ENCODE data around the gene TRMT5. TPM values are rescaled to one million over a fixed set of nuclear protein-coding genes. Genes with fewer than 3 reads are reported as not detected.

Gene TRMT5
- total RNA-seq, 1 donor from 2014 or later = 16.3 TPM

DNA sequence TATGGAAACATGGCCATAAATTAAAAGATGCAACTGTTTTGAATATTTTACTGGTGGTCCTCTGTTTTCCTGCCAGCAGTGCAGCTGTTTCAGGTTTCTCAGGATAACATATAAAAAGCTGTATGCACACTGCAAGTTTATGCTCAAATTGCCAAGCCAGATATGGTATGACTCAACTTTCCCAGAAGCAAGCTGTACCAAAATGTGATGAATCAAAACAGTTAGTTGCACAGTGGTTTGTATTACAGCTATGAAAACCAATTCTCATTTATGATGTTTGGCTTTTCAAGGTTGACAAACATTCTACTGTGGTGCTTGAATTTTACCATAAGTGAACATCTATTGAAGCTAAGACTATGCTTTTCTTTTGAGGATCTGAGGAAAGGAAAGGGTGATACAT, 15.5 kb downstream of the TRMT5 start:
- DNase-seq (ENCODE audit: low spot score) = no peak

DNA sequence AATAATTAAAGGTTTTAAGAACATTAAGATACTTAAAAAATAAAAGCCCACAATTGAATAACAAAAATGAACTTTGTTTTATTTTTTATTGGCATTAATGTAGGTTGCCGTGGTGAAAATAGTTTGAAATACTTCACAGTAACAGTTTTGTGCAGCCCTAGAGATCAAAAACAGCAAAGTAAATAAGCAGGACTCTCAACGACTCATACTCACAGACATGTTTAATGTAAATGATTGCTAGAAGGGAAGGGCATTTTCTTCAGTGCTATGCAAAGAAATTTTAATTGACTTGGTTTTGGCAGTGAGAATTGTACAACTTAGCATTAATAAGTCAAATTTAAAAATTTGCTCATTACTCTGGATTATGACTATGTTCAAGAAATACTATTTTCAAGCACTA, 16.0 kb downstream of the TRMT5 start:
- no peak for DNase-seq (ENCODE audit: low spot score)

DNA sequence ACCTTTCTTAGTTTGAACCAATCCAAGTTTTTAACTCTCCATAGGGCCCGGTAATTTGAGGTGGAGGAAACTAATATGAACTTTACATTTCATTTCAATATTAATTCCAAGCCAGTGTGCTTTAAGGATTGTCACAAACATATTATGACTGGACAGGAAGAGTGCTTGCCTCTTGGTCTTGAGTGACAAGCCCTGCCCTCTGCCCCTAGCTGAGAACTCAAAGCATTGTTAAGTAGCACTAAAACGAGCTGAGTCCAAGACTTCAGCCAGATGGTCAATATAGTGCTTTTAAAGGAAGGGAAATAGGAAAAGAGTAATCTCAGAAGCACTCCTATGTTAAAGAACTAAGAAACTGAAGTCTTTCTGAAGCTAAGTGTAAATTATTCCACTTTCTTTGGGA, 17.1 kb downstream of the TRMT5 start:
- no peak for DNase-seq (ENCODE audit: low spot score)

GRCh38 chr14:60958146-60958545, 22.7 kb downstream of the TRMT5 start:
- DNase-seq (ENCODE audit: low spot score) = no peak

DNA sequence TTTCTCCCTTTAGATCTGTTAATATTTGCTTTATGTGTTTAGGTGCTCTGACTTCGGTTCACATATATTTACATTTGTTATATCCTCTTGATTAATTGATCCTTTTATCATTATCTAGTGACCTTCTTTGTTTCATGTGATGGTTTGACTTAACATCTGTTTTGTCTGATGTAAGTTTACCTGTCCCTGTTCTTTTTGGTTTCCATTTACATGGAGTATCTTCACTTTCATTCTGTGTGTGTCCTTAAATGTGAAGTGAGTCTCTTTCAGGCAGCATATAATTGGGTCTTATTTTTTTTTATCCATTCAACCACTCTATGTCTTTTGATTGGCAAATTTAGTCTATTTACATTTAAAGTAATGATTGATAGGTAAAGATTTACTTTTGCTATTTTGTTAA, 24.2 kb downstream of the TRMT5 start:
- no peak for DNase-seq (ENCODE audit: low spot score)

GRCh38 chr14:60956202-60956601, 24.7 kb downstream of the TRMT5 start:
- DNase-seq (ENCODE audit: low spot score) = no peak

GRCh38 chr14:60951776-60952435, 29.0 kb downstream of the TRMT5 start:
- DNase-seq (ENCODE audit: low spot score) = no peak

GRCh38 chr14:60946773-60947172, 34.1 kb downstream of the TRMT5 start:
- no peak for DNase-seq (ENCODE audit: low spot score)

DNA sequence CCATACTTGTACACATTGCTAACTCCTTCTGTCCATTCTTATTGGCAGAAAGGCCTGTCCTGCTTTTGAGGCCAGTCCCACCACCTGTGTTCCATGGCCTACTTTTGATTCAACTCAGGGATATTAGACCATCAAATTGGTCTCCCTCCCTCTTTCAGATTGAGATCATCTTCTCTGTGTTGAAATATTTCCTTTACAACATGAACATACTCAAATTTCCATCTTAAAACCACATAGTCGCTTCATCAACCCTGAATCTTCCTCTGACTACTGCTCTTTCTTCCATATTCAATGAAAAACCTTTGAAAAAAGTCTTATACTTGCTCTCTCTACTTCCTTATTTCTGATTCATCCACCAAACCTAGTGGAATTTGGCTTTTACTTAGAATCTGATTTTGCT, 34.9 kb downstream of the TRMT5 start:
- DNase-seq (ENCODE audit: low spot score) = no peak

DNA sequence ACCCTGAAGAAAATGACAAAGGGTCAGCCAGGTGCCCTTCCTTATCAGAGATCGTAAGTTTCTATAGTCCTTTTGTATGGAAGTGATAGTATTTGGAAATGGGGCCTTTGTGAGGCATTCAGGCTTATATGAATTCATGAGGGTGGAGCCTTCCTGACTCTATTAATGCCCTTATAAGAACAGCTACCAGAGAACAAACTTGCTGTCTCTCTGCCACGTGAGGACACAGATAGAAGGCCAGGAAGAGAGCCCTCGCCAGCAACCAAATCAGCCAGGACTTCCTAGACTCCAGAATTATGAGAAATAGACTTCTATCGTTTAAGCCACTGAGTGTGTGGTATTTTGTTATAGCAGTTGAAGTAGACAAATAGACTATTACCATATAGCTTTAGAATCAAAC, 36.7 kb downstream of the TRMT5 start:
- DNase-seq (ENCODE audit: low spot score) = no peak

GRCh38 chr14:60943637-60944032, 37.2 kb downstream of the TRMT5 start:
- DNase-seq (ENCODE audit: low spot score) = no peak

DNA sequence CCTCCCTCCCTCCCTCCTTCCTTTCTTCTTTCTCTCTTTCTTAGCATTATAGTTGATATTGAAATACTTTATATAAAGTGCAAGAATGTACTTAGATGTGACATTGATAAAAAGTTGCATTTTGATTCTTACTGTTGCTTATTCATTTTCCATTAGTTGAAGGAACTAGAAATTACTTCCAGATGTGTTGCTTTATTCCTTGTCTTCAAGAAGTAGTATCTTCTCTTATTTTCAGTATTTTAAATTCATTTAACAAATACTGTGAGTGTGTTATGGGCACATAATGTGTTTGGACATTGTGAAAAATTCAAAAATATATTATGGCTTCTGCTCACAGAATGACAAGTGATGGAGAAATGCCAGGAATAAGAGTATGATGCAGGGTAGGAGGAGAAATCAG, 45.6 kb downstream of the TRMT5 start:
- no peak for DNase-seq (ENCODE audit: low spot score)

- no peak for DNase-seq (ENCODE audit: low spot score)
These were observed 46.8 kb downstream of the TRMT5 start for GRCh38 chr14:60933920-60934655.

GRCh38 chr14:60931218-60931617, 49.7 kb downstream of the TRMT5 start:
- DNase-seq (ENCODE audit: low spot score) = no peak

- no peak for DNase-seq (ENCODE audit: low spot score)
These were observed 54.9 kb downstream of the TRMT5 start for GRCh38 chr14:60926002-60926401.

- no peak for DNase-seq (ENCODE audit: low spot score)
These were observed 55.6 kb downstream of the TRMT5 start for GRCh38 chr14:60925286-60925685.

DNA sequence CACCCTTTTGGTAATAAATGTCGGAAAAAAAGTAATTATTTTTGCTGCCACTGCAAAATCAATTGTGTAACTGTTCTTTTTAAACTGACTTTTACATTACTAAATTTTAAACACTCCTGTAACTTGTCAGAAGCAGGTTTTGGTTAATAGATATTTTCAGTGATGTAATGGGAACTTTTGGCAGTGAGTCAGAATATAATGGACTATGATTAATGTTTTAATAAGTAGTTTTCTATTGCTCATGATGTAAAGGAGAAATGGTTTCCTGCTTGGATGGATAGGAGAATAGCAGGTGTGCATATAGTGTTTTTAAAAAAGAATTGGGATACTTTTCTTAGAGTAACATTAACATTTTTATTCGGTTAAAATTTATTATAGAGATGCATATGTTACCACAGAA, 58.8 kb downstream of the TRMT5 start:
- no peak for DNase-seq (ENCODE audit: low spot score)

Other genes with a start within 250 kb of the TRMT5 start
- gene MNAT1, start 246.3 kb downstream of the TRMT5 start, total RNA-seq = 31.8 TPM
- 20.1 TPM for gene SLC38A6, start 166 bp upstream of the TRMT5 start, total RNA-seq